ENCODE measurements around the gene ARID5A. TPM values are rescaled to one million over a fixed set of nuclear protein-coding genes. Genes with fewer than 3 reads are reported as not detected.

ARID5A gene
- polyA plus RNA-seq, 3 donors: 27.8 to 38.8 (median 37.7) TPM

DNA sequence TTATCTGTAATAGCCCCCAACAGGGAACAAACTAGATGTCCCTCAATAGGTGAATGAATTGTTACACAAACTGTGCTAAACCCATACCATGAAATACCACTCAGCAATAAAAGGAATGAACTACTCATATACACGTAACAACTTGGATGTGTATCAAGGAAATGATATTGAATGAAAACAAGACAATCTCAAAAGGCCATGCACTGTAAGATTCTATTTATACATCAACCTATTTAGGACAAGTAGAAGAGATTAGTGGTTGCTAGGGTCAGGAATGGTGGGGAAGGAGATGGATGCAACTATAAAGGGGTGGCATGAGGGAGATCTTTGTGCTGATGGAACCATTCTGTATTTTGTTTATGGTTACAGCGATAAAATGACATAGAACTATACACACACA, 54.5 kb downstream of the ARID5A start:
- Histone ChIP-seq H3K36me3 (replicated peaks in 1 of 2; ENCODE audit: control insufficient read depth in 1 of 2, insufficient read depth in 2 of 2, low read length in 2 of 2) (peaks cover 41 to 63% of the 10 kb centered on the region in 2 donors), H3K4me1 (ENCODE audit: control insufficient read depth in 1 of 2, insufficient read depth in 2 of 2, low read length in 2 of 2) (no peaks in the 10 kb centered on the region), H3K9ac (ENCODE audit: insufficient read depth, low read length, poor library complexity, severe bottlenecking) (no peak overlapping the region), H3K4me2 (replicated peaks; ENCODE audit: extremely low read depth, low read length, poor library complexity, severe bottlenecking) (no peak overlapping the region), H3K27me3 (ENCODE audit: control insufficient read depth in 2 of 2, insufficient read depth in 2 of 2, low read length in 2 of 2) (no peaks in the 10 kb centered on the region), H3K27ac (ENCODE audit: low read depth in 1 of 2, low read length in 2 of 2) (no peak overlapping the region), H3K4me3 (replicated peaks in 1 of 3; ENCODE audit: low read depth in 2 of 3, low read length in 3 of 3) (no peak overlapping the region), H3K79me2 (ENCODE audit: insufficient read depth, low read length) (no peaks in the 10 kb centered on the region), H2AFZ (ENCODE audit: insufficient read depth, low read depth, low read length, poor library complexity, severe bottlenecking) (no peak overlapping the region), H4K20me1 (ENCODE audit: insufficient read depth, low read length) (no peaks in the 10 kb centered on the region), H3K9me3 (replicated peaks in 1 of 2; ENCODE audit: control insufficient read depth in 1 of 2, insufficient read depth in 1 of 2, low read length in 2 of 2) (no peaks in the 10 kb centered on the region)
- H3K4me1 Mint-ChIP-seq: peaks cover 5% of the 10 kb centered on the region
- H3K27ac Mint-ChIP-seq: peak overlapping the region in 1 of 7 donors; percentile 42
- no peak for DNase-seq
- intact Hi-C loops (cut with micrococcal nuclease): no loop called here
- H3K4me3 Mint-ChIP-seq: no peak overlapping the region
- H3K9me3 Mint-ChIP-seq: peaks cover 0 to 2% (median 0%) of the 10 kb centered on the region in 7 donors
- H3K27me3 Mint-ChIP-seq (ENCODE audit: low read depth in 3 of 3): no peaks in the 10 kb centered on the region
- no CpG with 5 or more reads among the region's 2 CpGs for WGBS (ENCODE audit: insufficient coverage)
- TF ChIP-seq, protein P1, sequence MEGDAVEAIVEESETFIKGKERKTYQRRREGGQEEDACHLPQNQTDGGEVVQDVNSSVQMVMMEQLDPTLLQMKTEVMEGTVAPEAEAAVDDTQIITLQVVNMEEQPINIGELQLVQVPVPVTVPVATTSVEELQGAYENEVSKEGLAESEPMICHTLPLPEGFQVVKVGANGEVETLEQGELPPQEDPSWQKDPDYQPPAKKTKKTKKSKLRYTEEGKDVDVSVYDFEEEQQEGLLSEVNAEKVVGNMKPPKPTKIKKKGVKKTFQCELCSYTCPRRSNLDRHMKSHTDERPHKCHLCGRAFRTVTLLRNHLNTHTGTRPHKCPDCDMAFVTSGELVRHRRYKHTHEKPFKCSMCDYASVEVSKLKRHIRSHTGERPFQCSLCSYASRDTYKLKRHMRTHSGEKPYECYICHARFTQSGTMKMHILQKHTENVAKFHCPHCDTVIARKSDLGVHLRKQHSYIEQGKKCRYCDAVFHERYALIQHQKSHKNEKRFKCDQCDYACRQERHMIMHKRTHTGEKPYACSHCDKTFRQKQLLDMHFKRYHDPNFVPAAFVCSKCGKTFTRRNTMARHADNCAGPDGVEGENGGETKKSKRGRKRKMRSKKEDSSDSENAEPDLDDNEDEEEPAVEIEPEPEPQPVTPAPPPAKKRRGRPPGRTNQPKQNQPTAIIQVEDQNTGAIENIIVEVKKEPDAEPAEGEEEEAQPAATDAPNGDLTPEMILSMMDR (IDR thresholded peaks at IDR 0.05): no peak
- peaks cover 56 to 57% of the 10 kb centered on the region in 2 donors for H3K36me3 Mint-ChIP-seq

DNA sequence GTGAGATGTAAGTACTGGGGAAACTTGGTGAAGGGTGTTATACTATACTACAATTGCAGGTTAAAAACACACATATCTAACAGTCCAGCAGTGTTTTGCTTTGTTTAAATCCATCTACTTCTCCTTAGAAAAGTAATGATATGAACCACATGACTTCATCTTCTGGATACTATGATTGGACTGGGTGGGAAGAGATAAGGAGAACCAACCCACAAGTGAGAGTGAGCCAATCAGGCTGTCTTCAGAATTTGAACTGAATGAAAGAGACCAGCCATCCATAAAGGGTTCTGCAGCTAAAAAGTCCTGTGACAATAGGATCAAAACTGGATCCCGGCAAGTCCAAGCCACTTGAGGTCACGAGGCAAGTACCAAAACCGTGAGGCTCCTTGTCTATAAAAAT, 54.9 kb downstream of the ARID5A start:
- peaks cover 5% of the 10 kb centered on the region for H3K4me1 Mint-ChIP-seq
- Histone ChIP-seq H4K20me1 (ENCODE audit: insufficient read depth, low read length) (no peaks in the 10 kb centered on the region), H3K4me2 (replicated peaks; ENCODE audit: extremely low read depth, low read length, poor library complexity, severe bottlenecking) (no peak overlapping the region), H2AFZ (ENCODE audit: insufficient read depth, low read depth, low read length, poor library complexity, severe bottlenecking) (no peak overlapping the region), H3K4me3 (replicated peaks in 1 of 3; ENCODE audit: low read depth in 2 of 3, low read length in 3 of 3) (no peak overlapping the region), H3K4me1 (ENCODE audit: control insufficient read depth in 1 of 2, insufficient read depth in 2 of 2, low read length in 2 of 2) (no peaks in the 10 kb centered on the region), H3K9ac (ENCODE audit: insufficient read depth, low read length, poor library complexity, severe bottlenecking) (no peak overlapping the region), H3K79me2 (ENCODE audit: insufficient read depth, low read length) (no peaks in the 10 kb centered on the region), H3K36me3 (replicated peaks in 1 of 2; ENCODE audit: control insufficient read depth in 1 of 2, insufficient read depth in 2 of 2, low read length in 2 of 2) (peaks cover 46 to 67% of the 10 kb centered on the region in 2 donors), H3K27me3 (ENCODE audit: control insufficient read depth in 2 of 2, insufficient read depth in 2 of 2, low read length in 2 of 2) (no peaks in the 10 kb centered on the region), H3K9me3 (replicated peaks in 1 of 2; ENCODE audit: control insufficient read depth in 1 of 2, insufficient read depth in 1 of 2, low read length in 2 of 2) (no peaks in the 10 kb centered on the region), H3K27ac (ENCODE audit: low read depth in 1 of 2, low read length in 2 of 2) (no peak overlapping the region)
- intact Hi-C loops (cut with micrococcal nuclease): no loop called here
- H3K4me3 Mint-ChIP-seq: no peak overlapping the region
- DNase-seq: no peak
- H3K27me3 Mint-ChIP-seq (ENCODE audit: low read depth in 3 of 3): no peaks in the 10 kb centered on the region
- TF ChIP-seq, protein P1 (IDR thresholded peaks at IDR 0.05): no peak
- H3K27ac Mint-ChIP-seq: no peak overlapping the region
- peaks cover 56 to 61% of the 10 kb centered on the region in 2 donors for H3K36me3 Mint-ChIP-seq
- WGBS (ENCODE audit: insufficient coverage): no CpG with 5 or more reads among the region's 3 CpGs
- H3K9me3 Mint-ChIP-seq: peaks cover 0 to 2% (median 0%) of the 10 kb centered on the region in 7 donors
